NCI-H2196 treated with DMSO at 0.1 percent for 48 hours (cell line): ENCODE measurements around the gene CD302.
"Not testable (repeated sequence)": the region's sequence is repeated elsewhere in the genome, so short reads cannot be mapped to it uniquely, and the experiment has no call there.

Source experiments
- DNase-seq: peaks from one replicate; lab custom pipeline; 2025; ENCODE audit not compliant: unreplicated experiment; lab: John Stamatoyannopoulos, UW

Gene CD302, protein sequence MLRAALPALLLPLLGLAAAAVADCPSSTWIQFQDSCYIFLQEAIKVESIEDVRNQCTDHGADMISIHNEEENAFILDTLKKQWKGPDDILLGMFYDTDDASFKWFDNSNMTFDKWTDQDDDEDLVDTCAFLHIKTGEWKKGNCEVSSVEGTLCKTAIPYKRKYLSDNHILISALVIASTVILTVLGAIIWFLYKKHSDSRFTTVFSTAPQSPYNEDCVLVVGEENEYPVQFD

DNA sequence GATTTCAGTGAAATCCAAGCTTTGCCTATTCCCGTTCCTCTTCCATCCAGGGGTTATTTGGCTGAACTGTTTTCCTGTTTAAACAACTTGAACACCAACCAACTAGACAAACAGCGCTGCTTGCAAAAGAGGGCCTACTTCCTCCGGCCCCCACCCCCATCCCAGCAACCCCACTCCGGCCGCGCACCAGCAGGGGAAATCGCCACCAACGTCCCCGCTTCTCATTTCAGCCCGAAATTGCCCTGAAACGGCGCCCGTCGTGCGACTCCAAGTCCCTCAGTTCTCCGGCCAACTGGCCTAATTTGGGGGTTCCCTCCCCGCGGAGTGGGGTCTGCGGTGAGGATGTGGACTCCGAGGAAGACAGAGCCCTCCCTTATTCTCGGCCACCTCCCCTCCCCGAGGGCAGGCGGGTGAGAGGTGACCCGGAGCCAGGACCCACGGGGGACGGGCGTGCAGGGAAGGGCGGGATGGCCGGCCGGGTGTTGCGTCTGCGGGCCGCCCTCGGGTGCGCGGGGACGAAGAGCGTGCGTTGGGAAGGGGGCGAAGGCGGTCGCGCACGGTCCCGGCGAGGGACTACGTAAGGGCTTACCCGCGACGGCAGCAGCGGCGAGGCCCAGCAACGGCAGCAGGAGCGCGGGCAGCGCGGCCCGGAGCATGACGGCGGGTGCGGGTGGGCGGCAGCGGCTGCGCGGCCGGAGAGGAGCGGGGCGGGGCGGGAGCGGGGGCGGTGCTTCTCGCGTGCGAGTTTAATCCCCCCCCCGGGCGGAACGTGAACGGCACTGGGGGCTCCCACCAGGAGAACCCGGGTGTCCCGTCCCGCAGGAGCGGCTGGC, at the start of gene CD302:
Gene CD302 (minus strand): TSS at position 666 of the 833 bp plus-strand sequence. CDS start 10 bp downstream, at position 656.
- DNase-seq = no peak

DNA sequence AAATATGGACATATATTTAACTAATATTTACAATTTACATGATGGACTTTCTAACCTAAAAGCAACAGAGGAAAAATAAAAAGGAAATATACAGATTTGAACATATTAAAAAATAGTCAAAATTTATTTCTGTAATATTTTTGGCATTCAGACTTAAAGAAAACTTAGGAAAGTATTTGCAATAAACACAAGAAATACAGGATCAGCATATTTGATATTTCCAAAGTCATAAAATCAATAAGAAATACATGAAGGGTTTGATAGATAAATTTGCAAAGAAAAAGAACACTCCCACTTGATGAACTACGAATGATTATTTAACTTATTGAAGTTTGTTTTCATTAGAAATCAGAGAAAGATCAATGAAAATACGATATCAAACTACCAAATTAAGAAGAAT, 48.6 kb upstream of the CD302 start:
- DNase-seq = no peak

DNA sequence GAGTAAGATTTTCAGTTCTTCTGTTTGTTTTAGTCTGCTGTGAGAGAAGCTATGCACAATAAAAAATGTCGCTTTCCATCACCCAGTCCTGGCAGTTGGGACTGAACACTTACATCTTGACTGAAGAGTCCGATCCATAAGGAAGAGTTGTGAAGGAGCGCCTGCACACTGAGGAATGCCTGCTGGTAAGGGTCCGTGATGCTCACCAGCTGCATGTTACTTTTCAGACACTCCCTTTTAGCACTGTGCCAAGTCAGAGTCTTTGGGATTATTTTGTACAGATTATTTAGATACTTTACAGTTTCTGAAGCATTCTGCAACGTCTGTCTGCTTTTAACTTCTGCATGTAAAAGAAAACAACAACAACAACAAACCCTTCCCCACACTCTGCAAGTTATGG, 42.6 kb upstream of the CD302 start:
- no peak for DNase-seq

DNA sequence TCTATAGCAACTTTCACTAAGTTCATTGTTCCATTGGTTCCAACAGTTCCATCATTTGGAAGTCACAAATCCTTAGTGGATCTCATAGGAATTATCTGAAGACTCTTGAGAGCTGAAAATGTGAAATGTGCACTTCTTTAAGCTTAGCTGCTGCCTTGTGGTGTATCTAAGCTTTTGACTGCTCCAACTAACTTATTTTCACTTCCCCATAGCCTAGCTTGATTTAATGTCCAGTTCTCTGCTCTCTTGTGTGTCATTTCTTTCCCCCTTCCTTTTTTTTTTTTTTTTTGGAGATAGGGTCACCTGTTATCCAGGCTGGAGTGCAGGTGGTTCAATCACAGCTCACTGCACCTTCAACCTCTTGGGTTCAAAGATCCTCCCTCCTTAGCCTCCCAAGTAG, 34.9 kb upstream of the CD302 start:
- no peak for DNase-seq

DNA sequence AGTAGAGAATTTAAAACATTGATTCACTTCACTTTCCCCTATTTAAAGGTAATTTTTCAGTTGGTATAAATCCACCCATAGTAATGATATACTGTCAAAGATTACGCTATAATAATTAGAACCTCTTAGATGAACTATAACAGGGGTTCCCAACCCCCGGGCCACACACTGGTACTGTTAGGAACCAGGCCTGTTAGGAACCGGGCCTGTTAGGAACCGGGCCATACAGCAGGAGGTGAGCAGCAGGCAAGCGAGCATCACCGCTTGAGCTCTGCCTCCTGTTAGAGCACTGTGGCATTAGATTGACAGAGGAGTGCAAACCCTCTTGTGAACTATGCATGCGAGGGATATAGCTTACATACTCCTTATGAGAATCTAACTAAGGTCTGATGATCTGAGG, 34.0 kb upstream of the CD302 start:
- DNase-seq = no peak

DNA sequence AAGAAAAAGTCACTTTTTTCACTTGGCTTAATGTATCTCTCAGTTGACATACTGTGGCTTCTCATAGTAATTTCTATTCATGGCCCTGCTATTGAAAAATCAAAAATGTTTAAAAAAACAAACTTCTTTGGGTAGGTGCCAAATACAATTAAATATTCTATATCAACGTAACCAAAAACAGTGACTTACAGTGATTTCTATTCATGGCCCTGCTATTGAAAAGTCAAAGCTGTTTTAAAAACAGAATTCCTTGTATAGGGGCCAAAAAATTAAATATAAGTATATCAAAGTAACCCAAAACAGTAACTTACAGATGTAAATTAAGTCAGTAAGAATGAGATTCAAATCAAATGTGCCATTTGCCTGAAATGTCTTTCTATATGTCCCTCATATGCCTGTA, 31.4 kb upstream of the CD302 start:
- no peak for DNase-seq

DNA sequence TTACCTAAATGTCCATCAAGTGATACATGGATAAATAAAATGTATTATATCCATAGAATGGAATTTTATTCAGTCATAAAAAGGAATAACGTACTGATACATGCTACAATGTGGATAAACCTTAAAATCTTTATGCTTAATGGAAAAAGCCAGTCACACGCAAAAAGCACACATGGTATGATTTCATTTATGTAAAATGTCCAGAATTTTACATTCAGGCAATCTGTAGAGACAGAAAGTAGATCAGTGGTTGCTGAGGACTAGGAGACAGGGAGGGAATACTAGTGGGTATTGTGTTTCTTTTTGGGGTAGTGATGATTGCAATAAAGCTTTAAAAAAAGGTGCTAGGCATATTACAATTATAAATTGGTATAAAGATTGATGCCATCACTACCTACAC, 30.7 kb upstream of the CD302 start:
- no peak for DNase-seq

DNA sequence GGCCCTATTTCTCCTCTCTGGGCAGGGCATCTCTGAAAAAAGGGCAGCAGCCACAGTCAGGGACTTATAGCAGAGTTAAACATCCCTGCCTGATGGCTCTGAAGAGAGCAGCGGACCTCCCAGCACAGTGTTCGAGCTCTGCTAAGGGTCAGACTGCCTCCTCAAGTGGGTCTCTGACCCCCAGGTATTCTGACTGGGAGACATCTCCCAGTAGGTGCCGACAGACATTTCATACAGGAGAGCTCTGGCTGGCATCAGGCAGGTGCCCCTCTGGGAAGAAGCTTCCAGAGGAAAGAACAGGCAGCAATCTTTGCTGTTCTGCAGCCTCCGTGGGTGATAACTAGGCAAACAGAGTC, 24.4 kb upstream of the CD302 start:
- DNase-seq = not testable (repeated sequence)

DNA sequence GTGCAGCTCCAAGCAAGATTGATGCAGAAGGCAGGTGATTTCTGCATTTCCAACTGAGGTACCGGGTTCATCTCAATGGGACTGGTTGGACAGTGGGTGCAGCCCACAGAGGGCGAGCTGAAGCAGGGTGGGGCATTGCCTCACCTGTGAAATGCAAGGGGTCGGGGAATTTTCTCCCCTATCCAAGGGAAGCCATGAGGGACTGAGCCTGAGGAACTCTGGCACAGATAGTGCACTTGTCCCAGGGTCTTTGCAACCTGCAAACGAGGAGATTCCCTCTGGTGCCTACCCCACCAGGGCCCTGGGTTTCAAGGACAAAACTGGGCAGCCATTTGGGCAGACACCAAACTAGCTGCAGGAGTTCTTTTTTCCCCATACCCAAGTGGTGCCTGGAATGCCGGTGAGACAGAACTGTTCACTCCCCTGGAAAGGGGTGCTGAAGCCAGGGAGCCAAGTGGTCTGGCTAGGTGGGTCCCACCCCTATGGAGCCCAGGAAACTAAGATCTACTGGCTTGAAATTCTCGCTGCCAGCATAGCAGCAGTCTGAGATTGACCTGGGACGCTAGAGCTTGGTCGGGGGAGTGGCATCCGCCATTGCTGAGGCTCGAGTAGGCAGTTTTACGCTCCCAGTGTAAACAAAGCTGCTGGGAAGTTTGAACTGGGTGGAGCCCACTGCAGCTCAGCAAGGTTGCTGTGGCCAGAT, 23.9 kb upstream of the CD302 start:
- not testable (repeated sequence) for DNase-seq

DNA sequence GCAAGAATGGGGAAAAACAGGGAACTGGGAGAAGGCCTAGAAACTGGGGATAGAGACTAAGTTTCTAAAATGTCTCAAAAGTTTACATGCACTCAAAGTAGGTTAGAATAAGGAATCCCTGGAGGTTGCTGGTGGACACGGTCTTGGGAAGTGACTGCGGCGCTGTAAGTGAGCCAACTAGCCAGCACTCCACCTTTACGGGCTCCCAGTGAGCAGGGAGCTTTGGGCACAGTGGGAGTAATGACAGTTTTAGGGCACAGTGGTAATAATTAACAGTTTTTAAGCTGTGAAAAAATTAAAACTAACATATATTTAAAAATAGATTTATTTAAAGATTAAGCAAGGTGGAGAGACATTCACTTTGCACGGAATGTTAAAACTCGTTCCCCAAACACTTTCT, 20.9 kb upstream of the CD302 start:
- no peak for DNase-seq

DNA sequence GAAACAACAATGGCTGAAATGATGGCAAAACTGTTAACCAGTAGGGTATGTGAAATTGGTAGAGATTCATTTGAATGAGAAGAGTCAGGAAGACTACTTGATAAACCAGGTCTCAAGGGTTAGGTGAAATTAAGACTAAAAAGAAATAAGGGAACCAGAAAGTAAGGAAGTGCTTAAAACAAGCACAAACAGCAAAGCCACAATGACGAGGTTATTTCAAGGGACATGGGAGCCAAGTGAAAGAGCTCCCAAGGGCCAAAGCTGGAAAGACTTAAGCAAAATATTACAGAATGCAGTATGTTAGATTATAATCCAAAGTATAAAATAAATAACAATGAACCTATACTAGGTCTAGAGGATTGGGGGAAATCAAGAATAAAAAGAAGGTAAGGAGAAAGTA, 19.3 kb upstream of the CD302 start:
- no peak for DNase-seq

DNA sequence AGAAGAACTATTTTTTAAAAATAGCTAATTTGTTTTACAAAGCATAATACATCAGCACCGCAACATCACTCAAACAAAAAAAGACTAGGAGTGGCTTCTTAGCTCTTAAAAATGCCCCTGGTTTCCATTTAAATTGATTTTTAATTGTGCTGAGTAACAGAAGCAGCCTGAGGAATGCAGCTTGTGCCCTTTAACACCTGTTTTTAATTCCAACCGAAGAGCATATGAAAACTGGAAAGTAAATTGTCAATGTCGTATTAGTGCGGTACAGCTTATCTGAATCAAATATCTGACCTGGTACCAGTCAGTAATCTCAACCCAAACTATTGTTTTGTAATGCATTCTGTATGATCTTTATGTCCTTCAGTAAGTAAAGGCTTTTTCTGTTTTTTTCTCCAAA, 13.2 kb upstream of the CD302 start:
- no peak for DNase-seq

DNA sequence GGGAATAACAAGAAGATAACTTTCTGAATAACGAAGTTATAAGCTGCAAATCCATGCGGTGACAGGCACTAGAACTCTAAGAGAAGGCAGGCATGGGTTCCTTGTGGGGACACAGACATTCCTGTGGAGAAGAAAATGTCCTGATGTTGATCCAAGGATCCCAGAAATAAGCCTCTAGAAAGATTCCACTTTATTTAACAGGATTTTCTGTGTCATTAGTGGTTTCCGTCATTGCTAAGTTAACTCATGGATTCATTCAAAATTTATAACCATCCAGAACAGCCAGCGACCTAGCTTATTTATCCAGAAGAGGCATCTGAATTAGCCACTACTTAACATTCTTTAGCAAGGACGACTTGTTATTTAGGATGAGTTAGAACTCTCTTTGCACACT, 10.0 kb upstream of the CD302 start:
- DNase-seq = no peak

DNA sequence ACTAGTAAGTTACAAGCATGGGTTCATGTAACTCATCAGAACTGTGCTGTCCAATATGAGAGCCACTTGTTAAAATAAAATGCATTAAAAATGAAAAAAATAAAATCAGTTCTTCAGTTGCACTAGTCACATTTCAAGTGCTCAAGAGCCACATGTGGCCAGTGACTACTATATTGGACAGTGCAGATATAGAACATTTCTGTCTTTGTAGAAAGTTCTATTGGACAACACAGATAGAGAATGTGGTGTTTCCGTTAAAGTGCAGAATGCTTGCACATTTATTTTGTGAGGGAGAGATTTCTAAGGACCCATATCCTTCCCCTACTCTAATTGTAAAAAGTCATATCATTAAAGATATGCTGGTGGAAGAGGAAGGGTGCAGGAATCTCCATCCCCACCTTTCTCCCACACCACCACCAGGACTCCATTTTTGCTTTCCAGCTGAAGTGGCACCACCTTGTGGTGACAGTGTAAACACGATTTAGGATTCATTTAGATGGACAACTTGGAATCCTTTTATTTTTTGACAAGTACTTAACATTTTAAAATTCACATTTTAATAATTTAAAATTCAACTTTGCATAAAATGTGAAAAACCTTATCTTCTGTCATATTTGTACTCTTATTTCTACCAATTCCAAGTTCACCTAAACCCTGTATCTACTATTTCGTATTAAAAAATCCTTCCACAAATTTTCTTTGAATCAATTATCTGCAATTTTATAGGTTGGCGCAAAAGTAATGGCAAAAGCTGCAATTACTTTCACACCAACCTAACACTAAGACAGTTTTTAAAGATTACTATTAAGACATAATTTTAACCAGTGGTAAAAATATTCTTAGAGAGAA, 9.4 kb upstream of the CD302 start:
- DNase-seq = no peak

DNA sequence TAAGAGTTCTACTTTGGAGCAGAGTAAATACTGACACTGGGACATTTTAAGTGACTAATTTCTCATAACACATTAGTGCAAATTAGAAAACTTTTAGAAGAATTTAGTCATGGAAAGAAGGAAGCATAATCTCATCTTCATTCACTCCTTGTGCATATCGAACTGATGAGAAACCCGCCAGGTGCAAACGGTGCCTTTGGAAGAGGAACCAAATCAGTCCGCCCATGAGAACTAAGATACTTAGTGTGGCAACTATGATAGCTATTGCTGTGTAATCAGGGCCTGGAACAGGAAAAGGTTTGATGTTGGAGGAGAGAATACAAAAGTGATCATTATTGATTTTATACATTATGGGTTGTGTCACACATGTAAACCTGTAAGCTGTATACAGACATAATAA, 6.9 kb upstream of the CD302 start:
- DNase-seq = no peak

DNA sequence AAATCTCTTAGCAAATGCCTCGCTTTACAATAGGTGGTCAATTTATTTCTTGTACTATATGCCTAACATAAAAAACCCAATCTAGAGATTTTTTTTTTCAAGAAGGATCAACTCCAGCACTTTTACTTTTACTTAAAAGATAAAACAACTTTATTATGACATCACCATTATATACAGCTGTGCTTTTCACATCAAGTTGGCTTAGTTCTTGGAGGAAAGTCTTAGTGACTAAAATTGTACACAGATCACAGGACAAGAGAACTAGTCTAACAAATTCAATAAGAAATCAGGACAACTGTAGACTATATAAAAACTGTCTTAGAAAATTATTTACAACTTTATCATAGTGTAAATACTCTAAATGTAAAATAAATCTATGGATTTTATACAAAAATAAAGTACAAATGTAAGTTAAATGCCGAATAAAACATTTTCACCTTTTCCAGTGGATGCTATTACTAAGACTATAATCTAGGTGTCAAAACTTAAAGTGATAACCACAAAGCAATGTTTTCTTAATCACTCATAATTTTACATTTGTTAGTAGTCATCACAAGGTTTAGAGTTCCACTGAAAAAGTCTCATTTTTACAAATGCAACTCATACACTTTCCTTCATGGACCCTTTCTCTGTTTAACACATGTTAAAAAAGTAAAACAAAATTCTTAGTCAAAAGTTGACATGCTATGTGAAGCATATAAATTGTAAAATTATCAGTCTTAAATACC, 5.4 kb upstream of the CD302 start:
- DNase-seq = no peak

DNA sequence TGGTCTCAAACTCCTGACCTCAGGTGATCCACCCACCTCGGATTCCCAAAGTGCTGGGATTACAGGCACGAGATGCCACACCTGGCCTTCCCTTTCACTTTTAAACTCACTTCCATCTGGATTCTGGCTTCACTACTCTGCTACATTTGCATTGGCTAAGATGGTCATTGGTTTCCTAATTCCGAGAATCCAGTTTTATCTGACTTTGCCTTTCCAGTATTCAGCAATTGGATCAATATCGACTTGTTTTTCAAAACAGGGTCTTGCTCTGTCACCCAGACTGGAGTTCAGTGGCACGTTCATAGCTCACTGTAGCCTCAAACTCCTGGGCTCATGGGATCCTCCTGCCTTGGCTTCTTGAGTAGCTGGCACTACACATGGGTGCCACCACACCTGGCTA, 4.7 kb upstream of the CD302 start:
- DNase-seq = no peak

DNA sequence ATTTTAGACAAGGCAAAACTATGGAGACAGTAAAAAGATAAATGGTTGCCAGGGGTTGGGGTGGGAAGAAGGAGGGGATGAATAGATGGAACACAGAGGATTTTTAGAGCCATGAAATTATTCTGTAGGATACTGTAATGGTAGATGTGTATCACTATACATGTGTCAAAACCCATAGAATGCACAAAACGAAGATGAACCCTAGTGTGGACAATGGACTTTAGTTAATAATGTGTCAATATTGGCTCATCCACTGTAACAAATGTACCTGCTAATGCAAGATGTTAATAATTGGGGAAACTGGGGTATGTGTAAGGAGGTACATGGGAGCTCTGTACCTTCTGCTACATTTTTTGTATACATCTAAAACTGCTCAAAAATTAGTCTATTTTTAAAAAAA, 1.8 kb upstream of the CD302 start:
- DNase-seq = no peak

DNA sequence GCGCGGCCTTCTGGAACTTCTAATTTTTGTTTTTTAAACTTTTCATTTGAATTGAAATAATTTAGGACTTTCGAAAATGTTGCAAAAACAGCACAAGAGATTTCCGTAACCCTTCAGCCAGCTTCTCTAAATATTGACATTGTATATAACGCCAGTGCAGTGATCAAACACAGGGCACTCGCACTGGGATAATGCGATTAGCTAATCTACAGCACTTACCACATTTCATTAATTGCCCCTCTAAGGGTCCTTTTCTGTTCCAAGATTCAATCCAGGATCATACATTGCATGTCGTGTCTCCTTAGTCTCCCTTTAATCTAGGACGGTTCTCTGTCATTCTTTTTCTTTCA, 343 bp upstream of the CD302 start:
- DNase-seq = no peak

DNA sequence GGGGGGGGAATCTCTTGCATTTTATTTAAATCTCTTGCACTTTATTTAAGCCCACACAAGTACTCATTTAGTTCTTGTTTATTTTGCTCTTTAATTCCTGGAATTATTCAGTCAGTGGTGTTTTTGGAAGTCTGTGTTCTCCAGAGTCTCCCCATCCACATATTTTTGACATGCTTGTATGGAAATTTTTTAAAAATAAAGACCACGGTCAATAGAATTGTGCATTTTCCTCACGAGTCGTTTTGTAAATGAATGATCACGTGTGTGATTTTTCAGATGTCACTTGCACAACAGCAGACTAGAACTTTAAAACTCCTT, 824 bp downstream of the CD302 start:
- no peak for DNase-seq
